GM18951 (cell line): ENCODE data around the gene PIM1.

Source experiments
- POLR2A ChIP-seq: IDR thresholded peaks from 4 replicates; pipeline ENCODE4 v1.6.1; 2011; ENCODE audit warnings: mild to moderate bottlenecking; ENCODE audit not compliant: insufficient read length, insufficient read depth; ENCODE audit errors: extremely low read depth
- in situ Hi-C: fragments of 300-500 bp; cut with MboI; formaldehyde crosslinking; loops from one replicate; pipeline ENCODE4 v1.12.0; 2022; ENCODE audit warnings: low sequenced_read_pairs, mixed read lengths, inconsistent platforms; ENCODE audit not compliant: unreplicated experiment

The PIM1 gene

DNA sequence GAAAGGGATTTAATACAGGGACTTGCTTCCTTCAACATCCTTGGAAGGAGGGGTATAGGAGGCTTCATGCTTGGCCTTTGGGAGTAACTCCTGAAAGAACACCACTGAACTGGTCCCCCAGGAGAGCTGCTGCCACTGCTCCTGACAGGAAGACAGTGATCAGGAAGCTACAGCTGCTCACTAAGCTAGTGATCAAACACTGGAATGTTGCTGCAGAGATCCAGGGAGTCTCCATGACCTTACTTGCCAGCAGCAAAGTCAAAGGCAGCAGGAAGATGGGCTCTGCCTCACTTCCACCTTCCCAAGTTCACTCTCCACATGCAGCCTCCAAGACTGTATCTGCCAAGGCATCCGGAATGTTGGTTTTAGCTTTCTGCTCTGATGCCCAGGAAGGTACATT, 31.8 kb downstream of the PIM1 start:
- no peak for TF ChIP-seq POLR2A
- in situ Hi-C loops = loop anchor here (10.0 to 25.0 kb wide), 3 partner anchors 177 to 589 kb away; no protein-coding TSS in a partner anchor

DNA sequence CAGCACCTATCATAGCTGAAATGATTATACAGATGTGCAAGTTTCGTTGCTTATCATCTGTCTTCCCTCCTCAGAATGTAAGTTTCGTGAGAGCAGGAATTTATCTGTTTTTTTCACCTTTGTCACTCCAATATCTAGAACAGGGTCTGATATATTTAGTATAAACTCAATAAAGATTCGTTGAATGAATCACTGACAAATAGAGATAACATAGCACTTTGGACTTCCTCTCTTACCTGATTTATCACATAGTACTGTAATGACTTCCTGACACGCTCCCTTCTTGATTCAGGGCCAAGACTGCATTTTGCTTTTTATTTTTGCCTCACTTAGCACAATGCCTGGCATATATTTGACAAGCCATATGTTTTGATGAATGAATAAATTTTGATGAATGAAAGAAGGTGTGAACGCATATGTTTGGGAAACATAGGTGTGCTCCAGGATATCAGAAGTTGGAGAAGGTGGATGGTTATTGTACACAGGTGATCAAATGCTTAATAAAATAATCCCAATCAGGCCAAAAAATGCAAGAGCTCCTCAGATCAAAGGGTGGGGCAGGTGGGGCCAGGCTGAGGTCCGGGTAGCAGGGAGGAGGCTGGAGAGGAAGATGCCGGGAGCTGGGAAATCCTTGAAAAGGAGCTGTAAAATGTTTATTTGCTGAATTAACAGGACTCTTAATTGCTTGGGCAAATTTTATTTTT, 33.0 kb downstream of the PIM1 start:
- no peak for TF ChIP-seq POLR2A
- in situ Hi-C loops = loop anchor here (10.0 to 25.0 kb wide), 3 partner anchors 178 to 591 kb away; no protein-coding TSS in a partner anchor

DNA sequence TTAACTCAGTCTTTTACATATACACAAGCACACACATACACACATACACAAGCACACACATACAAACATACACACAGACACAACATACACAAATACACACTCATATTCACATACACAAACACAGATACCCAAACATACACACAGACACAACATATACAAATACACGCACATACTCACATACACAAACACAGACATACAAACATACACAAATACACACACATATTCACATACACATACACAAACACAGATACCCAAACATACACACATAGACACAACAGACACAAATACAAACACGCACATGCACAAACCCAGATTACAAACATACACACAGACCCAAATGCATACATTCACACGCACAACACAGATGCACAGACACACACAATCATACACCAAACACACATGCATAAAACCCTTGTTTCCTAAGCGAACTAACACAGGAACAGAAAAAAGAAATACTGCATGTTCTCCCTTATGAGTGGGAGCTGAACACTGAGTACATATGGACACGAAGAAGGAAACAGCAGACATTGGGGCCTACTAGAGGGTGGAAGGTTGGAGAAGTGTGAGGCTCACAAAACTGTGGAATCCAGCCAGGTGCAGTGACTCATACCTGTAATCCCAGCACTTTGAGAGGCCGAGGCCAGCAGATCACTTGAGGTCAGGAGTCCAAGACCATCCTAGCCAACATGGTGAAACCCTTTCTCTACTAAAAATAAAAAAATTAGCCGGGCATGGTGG, 34.2 kb downstream of the PIM1 start:
- no peak for TF ChIP-seq POLR2A
- in situ Hi-C loops = loop anchor here (10.0 to 25.0 kb wide), 3 partner anchors 179 to 592 kb away; no protein-coding TSS in a partner anchor

DNA sequence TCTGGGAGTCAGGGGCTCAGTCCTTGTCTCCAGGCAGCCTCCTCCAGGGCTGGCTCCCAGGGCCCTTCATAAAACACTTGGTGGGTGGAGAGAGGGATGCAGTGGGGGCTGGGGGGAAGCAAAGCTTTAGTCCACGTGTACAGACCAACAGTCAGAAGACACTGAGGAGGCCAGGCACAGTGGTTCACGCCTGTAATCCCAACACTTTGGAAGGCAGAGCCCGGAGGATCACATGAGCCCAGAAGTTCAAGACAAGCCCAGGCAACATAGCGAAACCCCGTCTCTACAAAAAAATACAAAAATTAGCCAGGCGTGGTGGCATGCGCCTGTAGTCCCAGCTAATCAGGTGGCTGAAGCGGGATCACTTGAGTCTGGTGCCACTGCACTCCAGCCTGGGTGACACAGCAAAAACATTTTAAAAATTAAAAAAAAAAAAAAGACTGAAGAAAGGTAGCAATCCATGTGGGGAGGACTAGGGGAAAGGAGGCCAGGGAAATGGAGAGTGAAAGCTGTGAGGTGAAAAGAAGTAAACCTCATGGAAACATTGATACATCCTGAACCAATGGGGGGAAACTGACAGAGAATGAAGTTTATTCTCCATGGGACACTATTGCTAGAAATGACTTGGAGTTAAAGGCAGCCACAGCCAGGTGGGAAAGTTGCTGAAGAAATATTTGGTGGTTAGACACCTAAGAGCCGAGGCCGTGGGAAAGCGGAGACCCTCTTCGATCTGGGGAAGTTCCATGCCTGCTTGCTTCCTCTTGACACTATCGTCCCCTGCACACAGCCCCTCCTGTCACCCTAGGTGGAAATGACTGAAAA, 35.4 kb downstream of the PIM1 start:
- in situ Hi-C loops = loop anchor here (10.0 to 25.0 kb wide), 3 partner anchors 181 to 593 kb away; no protein-coding TSS in a partner anchor
- TF ChIP-seq POLR2A = no peak

DNA sequence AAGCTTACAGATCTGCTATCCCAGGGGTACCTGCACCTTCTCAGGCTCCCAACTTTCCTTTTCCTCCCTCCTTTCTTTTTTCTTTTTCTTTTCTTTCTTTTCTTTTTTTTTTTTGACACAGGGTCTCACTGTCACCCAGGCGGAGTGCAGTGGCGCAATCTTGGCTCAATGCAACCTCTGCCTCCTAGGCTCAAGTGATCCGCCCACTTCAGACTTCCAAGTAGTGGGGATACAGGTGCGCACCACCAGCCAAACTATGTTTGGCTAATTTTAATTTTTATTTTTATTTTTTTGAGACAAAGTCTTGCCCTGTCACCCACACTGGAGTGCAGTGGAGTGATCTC, 36.0 kb downstream of the PIM1 start:
- in situ Hi-C loops = loop anchor here (10.0 to 25.0 kb wide), 3 partner anchors 181 to 594 kb away; no protein-coding TSS in a partner anchor
- no peak for TF ChIP-seq POLR2A

DNA sequence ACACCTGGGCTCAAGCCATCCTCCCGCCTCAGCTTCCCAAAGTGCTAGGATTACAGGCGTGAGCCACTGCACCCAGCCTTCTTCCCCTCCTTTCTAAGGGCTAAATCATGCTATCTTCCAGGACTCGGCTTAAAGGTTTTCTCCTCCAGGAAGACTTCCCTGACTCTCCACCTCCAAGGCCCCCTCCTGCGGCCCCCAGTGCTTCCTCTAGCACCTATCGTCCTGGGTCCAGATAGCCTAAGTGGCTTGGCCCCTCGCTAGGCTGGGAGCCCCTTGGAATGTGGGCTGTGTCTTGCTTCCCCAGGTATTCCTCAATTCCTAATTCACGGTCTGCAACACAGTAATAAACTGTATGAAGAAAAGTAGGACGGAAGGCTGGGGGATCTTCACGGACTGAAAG, 36.7 kb downstream of the PIM1 start:
- in situ Hi-C loops = loop anchor here (10.0 to 25.0 kb wide), 3 partner anchors 182 to 594 kb away; no protein-coding TSS in a partner anchor
- no peak for TF ChIP-seq POLR2A

DNA sequence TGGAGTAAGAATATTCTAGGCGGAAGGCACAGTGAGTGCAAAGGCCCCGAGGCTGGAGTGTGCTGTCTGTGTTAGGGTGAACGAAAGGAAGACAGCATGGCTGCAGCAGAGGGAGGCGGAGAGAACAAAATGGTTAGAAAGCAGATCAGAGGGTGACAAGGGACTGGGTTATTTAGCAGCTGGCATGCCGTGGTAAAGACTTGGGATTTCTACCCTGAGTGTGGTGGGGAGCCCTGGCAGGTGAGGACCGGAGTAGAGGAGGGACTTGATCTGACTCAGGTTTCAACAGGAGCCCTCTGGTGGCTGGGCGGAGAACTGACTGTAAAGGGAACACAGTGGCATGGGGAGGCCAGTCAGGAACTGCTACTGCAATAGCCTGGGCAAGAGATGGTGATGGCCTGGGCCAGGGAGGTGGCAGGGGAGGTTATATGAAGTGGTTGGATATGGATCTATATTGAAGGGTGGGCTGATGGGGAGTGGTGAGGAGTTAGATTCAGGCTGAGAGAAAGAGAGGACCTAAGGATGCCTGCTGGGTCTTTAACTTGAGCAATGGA, 38.0 kb downstream of the PIM1 start:
- no peak for TF ChIP-seq POLR2A
- in situ Hi-C loops = loop anchor here (10.0 to 25.0 kb wide), 3 partner anchors 183 to 596 kb away; no protein-coding TSS in a partner anchor

DNA sequence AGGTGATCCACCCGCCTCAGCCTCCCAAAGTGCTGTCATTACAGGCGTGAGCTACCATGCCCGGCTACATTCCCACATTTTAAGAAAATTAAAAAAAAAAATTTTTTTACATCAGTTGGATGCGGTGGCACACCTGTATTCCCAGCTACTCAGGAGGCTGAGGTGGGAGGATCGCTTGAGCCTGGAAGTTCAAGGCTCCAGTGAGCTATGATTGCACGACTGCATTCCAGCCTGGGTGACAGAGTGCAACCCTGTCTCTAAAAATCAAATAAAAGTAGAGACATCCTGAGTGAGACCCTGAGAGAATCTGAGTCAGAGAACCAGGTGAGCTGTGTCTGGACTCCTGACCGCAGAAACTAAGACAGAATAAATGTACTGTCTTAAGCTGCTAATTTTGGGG, 38.8 kb downstream of the PIM1 start:
- in situ Hi-C loops = loop anchor here (10.0 to 25.0 kb wide), 3 partner anchors 184 to 596 kb away; no protein-coding TSS in a partner anchor
- no peak for TF ChIP-seq POLR2A

DNA sequence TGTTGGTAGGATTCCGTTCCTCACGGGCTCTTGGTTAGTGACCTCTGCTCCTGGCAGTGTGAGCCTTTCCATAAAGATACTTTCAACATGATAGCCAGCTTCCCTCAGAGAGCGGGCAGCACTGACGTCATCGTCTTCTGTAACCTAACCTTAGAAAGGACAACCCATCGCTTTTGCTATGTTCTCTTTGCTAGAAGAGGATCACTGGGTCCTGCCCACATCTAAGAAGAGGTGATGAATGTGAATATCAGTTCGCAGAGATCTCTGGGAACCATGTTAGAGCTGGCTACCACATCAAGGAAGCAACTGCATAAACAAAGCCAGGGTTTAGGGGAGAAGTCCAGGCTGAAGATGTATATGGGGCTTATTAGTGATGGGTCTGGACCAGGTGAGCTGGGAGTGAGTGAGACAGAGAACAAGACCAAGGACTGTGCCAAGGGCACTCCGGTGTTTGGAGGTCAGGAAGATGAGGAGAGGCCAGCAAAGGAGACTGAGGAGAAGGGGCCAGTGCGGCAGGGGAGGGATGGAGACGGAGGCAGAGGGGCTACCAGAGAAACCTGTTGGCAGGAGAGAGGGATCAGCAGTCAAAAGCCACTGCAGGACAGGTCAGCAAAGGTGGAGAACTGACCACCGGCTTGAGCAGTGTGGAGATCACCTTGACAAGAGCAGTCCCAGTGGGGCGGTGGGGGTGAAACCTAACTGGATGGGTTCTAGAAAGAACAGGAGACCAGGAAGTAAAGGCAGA, 39.7 kb downstream of the PIM1 start:
- TF ChIP-seq POLR2A = no peak
- in situ Hi-C loops = loop anchor here (10.0 to 25.0 kb wide), 3 partner anchors 185 to 597 kb away; no protein-coding TSS in a partner anchor

DNA sequence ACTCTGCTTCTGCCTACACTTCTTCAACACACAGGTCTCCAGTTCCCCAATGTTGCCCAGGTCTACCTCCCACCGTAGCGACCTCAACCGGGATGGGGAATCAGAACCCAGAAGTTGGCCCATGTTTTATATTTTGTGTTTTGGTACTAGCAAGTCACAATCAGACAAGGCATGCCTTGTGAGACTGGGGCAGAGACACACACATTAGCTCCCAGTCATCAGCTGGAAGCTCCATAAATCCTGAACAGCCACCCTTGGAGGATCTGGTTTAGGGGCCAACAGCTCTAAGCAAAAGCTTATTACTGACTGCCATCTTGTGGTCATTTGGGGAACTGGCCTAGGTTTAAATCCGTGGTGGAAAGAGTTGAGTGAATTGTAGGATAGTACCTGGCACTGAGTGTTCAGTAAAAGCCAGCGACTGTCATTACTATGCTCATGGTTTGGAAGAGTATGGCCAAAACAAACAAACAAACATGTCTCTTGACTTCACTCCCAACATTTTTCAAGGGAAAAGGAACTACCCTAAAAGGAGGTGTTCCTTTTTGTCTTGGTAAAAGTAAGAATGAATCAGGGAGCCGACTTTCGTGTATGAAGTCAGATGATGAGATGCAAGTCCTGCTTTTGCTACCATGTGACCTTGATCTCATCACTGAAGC, 40.5 kb downstream of the PIM1 start:
- TF ChIP-seq POLR2A = no peak
- in situ Hi-C loops = loop anchor here (25.0 kb wide), 1 partner anchor 598 kb away; no protein-coding TSS in a partner anchor

DNA sequence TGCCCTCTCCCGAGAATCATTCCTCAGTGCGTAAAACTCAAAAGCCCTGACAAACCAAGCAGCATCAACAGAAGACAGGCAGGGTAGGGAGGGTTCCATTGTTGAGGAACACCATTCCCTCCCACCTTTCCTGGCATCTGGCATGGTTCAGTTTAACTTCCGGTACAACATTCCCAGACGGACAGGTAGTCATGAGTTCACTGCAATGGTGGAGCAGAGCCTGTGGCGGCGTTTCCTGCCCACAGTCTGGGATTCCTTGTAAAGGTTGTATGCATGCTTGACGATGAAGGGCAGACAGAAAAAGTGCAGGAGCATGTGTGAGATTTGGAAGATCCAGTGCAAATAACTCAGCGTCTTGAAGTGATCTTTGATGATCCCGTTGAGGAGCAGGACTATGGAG, 42.3 kb downstream of the PIM1 start:
- TF ChIP-seq POLR2A = no peak
- in situ Hi-C loops = loop anchor here (25.0 kb wide), 1 partner anchor 600 kb away; no protein-coding TSS in a partner anchor

DNA sequence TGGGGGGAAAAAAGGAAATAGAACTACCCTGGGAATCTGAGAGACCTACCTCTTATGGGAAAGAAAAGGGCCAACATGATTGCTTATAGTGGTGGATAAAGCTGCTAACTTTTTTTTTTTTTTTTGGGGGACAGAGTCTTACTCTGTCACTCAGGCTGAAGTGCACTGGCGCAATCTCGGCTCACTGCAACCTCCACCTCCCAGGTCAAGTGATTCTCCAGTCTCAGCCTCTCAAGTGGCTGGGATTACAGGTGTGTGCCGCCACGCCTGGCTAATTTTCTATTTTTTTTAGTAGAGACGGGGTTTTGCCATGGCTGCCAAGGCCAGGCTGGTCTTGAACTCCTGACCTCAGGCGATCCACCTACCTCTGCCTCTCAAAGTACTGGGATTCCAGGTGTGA, 48.1 kb downstream of the PIM1 start:
- in situ Hi-C loops = loop anchor here (25.0 kb wide), 1 partner anchor 606 kb away; no protein-coding TSS in a partner anchor
- no peak for TF ChIP-seq POLR2A

DNA sequence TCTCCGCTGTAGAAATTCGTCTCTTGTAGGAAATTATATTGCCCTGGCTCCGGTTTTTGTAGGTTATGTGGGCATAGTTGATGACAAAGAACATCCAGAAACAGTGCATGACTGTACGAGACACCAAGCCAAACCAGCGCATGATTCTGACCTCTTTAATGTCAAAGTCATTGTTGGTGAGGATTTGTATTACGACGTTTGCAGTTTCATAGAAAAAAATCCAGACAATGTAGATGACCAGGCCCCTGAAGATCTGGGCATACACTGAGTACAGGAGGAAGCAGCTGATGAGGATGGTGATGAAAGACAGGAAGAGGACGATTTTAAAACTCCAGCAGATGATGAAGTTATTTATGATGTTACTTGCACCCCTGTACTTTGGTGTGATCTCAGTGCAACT, 48.6 kb downstream of the PIM1 start:
- TF ChIP-seq POLR2A = no peak
- in situ Hi-C loops = loop anchor here (25.0 kb wide), 1 partner anchor 606 kb away; no protein-coding TSS in a partner anchor
